Kidney (tissue), 14 donors: ENCODE results near the gene TECPR1. TPM values are rescaled to one million over a fixed set of nuclear protein-coding genes. Genes with fewer than 3 reads are reported as not detected.

ENCODE experiments used
- DNase-seq, 5 donors: peaks; one replicate each; pipeline ENCODE4 v3.0.0-alpha.2; 2013 to 2020
- FAIRE-seq: peaks from 2 replicates; lab custom pipeline; 2012; peaks lifted over from hg19 to GRCh38; lab: Jason Lieb, UNC
- H3K27ac ChIP-seq, 2 donors: one replicate each; pipeline ENCODE4 v1.7.0; 2013; ENCODE audit warnings: low read depth in 2 of 2, low read length in 2 of 2, inconsistent platforms in 1 of 2
- H3K27me3 ChIP-seq: one replicate; pipeline ENCODE4 v1.7.1; 2013; ENCODE audit warnings: low read length, inconsistent platforms; ENCODE audit not compliant: control insufficient read depth, insufficient read depth
- H3K36me3 ChIP-seq, 3 donors: one replicate each; pipeline versions ENCODE4 v1.7.0 to v1.7.1; 2013; ENCODE audit warnings: low read length in 3 of 3, control low read depth in 1 of 3, inconsistent platforms in 1 of 3; ENCODE audit not compliant: insufficient read depth in 3 of 3, control insufficient read depth in 2 of 3
- H3K4me1 ChIP-seq, 3 donors: one replicate each; pipeline versions ENCODE4 v1.7.0 to v1.7.1; 2013; ENCODE audit warnings: low read length in 3 of 3, inconsistent platforms in 1 of 3, low read depth in 1 of 3; ENCODE audit not compliant: control insufficient read depth in 2 of 3, insufficient read depth in 2 of 3
- H3K4me3 ChIP-seq, 3 donors: one replicate each; pipeline versions ENCODE4 v1.7.0 to v1.8.1; 2013; ENCODE audit warnings: low read length in 3 of 3, control low read depth in 1 of 3, inconsistent platforms in 1 of 3
- H3K9ac ChIP-seq, 3 donors: one replicate each; pipeline versions ENCODE4 v1.7.0 to v1.7.1; 2013; ENCODE audit warnings: low read length in 3 of 3, control low read depth in 1 of 3, inconsistent platforms in 1 of 3
- H3K9me3 ChIP-seq, 3 donors: one replicate each; pipeline versions ENCODE4 v1.7.0 to v1.7.1; 2013; ENCODE audit warnings: low read length in 3 of 3, control low read depth in 1 of 3, inconsistent platforms in 1 of 3; ENCODE audit not compliant: control insufficient read depth in 2 of 3, insufficient read depth in 1 of 3
- CTCF ChIP-seq: IDR thresholded peaks from 3 replicates; pipeline ENCODE4 v1.5.1; 2012; ENCODE audit warnings: mild to moderate bottlenecking, moderate library complexity, borderline replicate concordance; ENCODE audit not compliant: insufficient read depth; ENCODE audit errors: extremely low read depth
- intact Hi-C: fragments of 100-400 bp; cut with DNase I; formaldehyde crosslinking; loops from one replicate; pipeline ENCODE4 v1.11.1; 2022
- polyA plus RNA-seq: library from polyadenylated mRNA; stranded (reverse); fragments of 350-450 nt; fragmentation: Illumina TruSeq; extraction: RNeasy Lipid Tissue Mini Kit (QIAGEN cat#74804); gene quantifications from one replicate; pipeline ENCODE4 v1.2.3, GENCODE V29; 2014; ENCODE audit warnings: low read depth, low replicate concordance; ENCODE audit not compliant: insufficient read depth
- total RNA-seq: library from RNA; stranded (reverse); fragmentation: NEBNext Ultra II Directional; extraction: Animal tissue kit (Norgen Biotek cat#: 25700); gene quantifications from one replicate; pipeline ENCODE4 v1.2.1, GENCODE V29; 2021
- donor health status: control.
- donor health status: control.
- donor health status: control.
- donor health status: control.
- donor health status: control.
- donor health status: DM: yes; HTN: yes; CAD: no.
- donor health status: Normal renal cell carcinoma (clear cell type).

The TECPR1 gene
- total and polyA plus RNA-seq, 2 donors from 2014 or later: 5.1 to 39.5 TPM

GRCh38 chr7:98266840-98267239 lies 14.8 kb upstream of the TECPR1 start:
- H3K9me3 ChIP-seq: no peaks in the 10 kb centered on the region
- FAIRE-seq (no peak), DNase-seq (no peak)
- no peaks in the 10 kb centered on the region for H3K36me3 ChIP-seq
- no peak overlapping the region for H3K27ac ChIP-seq
- intact Hi-C loops: no loop called here
- no peaks in the 10 kb centered on the region for H3K4me1 ChIP-seq
- no peaks in the 10 kb centered on the region for H3K27me3 ChIP-seq
- TF ChIP-seq CTCF: no peak
- no peak overlapping the region for H3K4me3 ChIP-seq
- no peak overlapping the region for H3K9ac ChIP-seq

- no peak for TF ChIP-seq CTCF
- H3K27me3 ChIP-seq: no peaks in the 10 kb centered on the region
- H3K36me3 ChIP-seq: no peaks in the 10 kb centered on the region
- no peaks in the 10 kb centered on the region for H3K4me1 ChIP-seq
- intact Hi-C loops: no loop called here
- no peak overlapping the region for H3K27ac ChIP-seq
- no peaks in the 10 kb centered on the region for H3K9me3 ChIP-seq
- H3K4me3 ChIP-seq: no peak overlapping the region
- no peak overlapping the region for H3K9ac ChIP-seq
- DNase-seq: no peak
- FAIRE-seq: no peak
Observed at GRCh38 chr7:98265841-98266271, 13.8 kb upstream of the TECPR1 start.

- H3K9ac ChIP-seq: no peak overlapping the region
- H3K27ac ChIP-seq: no peak overlapping the region
- no peak for FAIRE-seq
- H3K9me3 ChIP-seq: no peaks in the 10 kb centered on the region
- no peaks in the 10 kb centered on the region for H3K27me3 ChIP-seq
- DNase-seq: no peak
- H3K36me3 ChIP-seq: peaks cover 0 to 2% (median 0%) of the 10 kb centered on the region in 3 donors
- TF ChIP-seq CTCF: no peak
- no peak overlapping the region for H3K4me3 ChIP-seq
- peaks cover 0 to 5% (median 2%) of the 10 kb centered on the region in 3 donors for H3K4me1 ChIP-seq
- intact Hi-C loops: no loop called here
Observed at GRCh38 chr7:98257701-98258100, 5.7 kb upstream of the TECPR1 start.

- no peaks in the 10 kb centered on the region for H3K9me3 ChIP-seq
- H3K4me3 ChIP-seq: no peak overlapping the region
- no peak for FAIRE-seq
- H3K4me1 ChIP-seq: peaks cover 0 to 5% (median 2%) of the 10 kb centered on the region in 3 donors
- no peaks in the 10 kb centered on the region for H3K27me3 ChIP-seq
- no peak overlapping the region for H3K27ac ChIP-seq
- H3K36me3 ChIP-seq: peaks cover 0 to 2% (median 0%) of the 10 kb centered on the region in 3 donors
- TF ChIP-seq CTCF: no peak
- H3K9ac ChIP-seq: no peak overlapping the region
- intact Hi-C loops: no loop called here
- no peak for DNase-seq
Observed at GRCh38 chr7:98256431-98256830, 4.4 kb upstream of the TECPR1 start.
